LNCAP (cell line): ENCODE data around the gene RAB11FIP3.

Source experiments
- TF ChIP-seq, protein P1 (sequence below): fragments of 450-650 bp; IDR thresholded peaks from 2 replicates; pipeline ENCODE4 v1.5.1; 2017; ENCODE audit warnings: mild to moderate bottlenecking

The RAB11FIP3 gene

DNA sequence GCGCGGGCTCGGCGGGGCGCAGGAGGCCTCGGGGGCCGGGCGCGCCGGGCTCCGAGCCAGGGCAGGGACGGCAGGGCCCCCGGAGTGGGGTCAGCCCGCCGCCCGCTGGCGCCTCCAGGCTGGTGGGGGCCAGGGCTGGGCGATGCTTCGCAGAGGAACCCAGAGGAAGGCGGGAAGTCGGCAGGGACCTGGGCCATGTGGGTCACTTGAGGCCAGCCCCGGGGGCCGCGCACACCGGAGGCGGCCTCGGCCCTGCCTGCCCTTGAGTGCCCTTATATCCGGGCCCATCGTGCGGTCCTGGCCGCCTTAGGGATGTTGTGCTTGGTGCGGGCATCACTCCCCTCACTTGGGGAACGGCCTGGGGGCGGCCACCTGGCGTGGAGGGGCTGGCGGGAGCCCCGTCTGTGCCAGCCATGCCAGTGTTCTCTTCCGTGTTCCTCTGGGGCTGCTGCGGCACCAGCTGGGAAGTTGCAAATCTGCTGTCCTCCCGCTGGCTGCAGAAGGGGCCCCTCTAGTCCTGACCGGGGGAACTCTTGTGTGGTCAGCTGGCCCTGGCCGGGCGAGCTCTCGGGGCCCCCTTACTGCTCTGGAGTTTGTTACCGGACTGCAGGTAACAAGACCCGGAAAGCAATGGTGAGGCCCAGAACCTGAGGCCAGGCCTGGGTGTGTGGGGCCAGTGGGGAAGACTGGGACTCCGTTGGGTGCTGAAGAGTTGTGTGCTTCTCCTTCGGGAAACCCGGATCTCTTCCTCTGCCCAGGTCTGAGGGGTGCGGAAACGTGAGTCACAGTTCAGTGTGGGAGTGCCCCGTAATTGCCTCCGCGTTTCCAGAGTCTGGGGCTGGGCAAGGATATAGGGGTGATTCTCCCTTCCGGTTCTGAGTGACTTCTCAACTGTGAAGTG is 102.9 kb downstream of the RAB11FIP3 start:
- TF ChIP-seq, protein P1, sequence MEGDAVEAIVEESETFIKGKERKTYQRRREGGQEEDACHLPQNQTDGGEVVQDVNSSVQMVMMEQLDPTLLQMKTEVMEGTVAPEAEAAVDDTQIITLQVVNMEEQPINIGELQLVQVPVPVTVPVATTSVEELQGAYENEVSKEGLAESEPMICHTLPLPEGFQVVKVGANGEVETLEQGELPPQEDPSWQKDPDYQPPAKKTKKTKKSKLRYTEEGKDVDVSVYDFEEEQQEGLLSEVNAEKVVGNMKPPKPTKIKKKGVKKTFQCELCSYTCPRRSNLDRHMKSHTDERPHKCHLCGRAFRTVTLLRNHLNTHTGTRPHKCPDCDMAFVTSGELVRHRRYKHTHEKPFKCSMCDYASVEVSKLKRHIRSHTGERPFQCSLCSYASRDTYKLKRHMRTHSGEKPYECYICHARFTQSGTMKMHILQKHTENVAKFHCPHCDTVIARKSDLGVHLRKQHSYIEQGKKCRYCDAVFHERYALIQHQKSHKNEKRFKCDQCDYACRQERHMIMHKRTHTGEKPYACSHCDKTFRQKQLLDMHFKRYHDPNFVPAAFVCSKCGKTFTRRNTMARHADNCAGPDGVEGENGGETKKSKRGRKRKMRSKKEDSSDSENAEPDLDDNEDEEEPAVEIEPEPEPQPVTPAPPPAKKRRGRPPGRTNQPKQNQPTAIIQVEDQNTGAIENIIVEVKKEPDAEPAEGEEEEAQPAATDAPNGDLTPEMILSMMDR: no peak

DNA sequence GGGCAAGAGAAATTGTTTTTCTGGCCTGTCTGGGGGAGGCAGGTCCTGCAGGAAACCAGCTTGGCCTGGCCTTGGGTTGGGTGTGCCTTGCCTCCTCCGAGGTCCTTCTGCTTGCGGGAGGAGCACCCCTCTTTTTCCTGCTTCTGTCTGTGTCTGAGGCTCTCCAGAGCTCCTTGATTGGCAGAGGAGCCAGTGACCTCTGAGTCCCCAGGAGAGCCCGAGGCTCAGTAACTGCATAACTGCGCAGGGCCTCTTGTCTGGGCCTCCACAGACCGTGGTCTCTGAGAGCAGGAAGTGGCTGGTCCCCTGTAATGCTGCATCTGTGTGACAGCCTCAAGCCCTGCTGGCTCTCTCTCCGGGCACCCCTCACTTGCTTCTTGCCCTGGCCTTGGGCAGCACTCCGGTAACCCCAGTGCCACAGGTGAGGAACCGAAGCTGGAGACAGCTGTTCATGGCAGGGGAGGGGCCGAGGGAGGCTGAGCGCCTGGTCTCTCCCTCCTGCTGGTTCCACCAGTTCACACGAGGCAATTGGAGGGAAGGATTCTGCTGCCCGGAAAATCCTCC is 103.6 kb downstream of the RAB11FIP3 start:
- TF ChIP-seq, protein P1: no peak

DNA sequence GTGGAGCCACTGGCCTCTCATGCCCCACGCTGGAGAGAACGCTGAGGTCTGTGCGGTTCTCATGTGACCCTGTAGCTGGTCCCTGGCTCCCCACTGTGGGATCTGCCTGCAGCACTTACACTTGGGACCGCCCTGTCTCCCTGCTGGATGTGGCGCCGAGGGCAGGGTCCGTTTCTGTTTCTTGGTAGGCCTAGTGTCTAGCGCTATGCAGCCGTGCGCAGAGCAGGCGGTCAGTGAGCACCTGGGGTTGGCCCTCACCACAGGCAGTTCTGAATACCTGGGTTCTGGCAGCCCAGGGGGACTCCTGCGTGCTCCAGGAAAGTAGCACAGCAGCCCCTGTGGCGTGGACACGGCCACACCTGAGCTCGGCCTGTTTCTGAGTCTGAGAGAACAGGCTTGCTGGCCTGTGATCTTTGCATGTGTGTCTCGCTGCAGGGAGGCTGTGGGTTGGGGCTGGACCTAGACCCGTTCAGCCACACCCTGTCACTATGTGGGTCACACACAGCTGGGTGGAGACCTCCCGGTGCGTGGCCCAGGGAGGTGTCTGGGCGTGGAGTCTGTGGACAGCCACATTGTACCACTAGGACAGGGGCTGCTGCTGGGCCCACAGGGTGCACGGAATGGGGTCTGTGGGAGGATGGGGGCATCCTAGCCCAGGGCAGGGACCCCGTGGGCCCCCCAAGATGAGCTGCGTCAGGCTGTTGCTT is 104.8 kb downstream of the RAB11FIP3 start:
- TF ChIP-seq, protein P1: no peak

DNA sequence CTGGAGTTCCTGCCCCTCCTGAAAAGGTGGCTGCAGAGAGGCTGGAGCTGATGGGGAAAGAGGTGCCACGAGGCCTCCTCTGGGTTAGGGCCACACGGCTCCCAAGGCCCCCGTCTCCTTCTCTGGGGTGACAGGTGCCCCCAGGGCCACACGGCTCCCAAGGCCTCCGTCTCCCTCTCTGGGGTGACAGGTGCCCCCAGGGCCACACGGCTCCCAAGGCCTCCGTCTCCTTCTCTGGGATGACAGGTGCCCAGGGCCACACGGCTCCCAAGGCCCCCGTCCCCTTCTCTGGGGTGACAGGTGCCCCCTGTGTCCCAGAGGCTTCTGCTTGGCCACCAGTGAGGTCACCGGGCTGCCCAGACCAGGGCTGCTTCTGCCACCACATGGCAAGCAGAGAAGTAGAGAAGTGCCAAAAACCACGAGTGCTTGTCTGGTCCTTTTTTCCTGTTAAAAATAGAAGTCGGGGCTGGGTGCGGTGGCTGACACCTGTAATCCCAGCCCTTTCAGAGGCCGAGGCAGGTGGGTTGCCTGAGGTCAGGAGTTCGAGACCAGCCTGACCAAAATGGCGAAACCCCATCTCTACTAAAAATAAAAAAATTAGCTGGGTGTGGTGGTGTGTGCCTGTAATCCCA is 106.2 kb downstream of the RAB11FIP3 start:
- TF ChIP-seq, protein P1: no peak

DNA sequence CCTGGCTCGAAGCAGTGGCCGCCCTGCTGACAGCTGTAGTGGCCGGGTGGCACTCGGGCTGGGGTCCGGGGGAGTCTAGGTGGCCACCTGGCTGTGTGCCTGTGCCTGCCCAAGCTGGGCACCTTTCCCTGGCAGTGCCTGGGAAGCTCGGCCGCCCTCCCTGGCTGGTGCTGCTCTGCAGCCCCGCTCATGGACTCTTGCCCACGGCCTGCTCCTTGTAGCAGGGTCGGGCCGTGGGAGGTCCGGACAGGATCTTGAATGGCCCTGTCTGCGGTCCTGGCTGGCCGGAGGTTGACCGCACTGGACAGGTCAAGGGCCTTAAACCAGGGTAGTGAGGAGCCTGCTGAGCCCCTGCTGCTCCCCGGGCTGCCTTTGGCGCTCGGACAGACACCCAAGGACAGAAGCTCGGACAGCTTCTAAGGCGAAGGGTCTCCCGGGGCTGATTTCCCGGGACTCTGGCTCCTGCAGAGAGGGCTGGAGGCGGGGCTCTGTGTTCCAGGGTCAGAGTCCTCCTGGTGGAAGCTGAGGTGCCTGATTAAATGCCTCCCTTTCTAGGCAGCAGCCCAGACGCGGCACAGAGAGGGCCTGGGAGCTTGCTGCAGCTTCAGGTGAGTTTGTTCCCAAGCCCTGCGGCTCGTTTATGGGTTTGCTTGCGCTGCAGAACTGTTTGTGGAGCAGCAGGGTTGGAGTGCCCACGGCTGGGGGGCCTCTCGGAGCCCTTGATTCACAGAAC is 108.1 kb downstream of the RAB11FIP3 start:
- TF ChIP-seq, protein P1: no peak

DNA sequence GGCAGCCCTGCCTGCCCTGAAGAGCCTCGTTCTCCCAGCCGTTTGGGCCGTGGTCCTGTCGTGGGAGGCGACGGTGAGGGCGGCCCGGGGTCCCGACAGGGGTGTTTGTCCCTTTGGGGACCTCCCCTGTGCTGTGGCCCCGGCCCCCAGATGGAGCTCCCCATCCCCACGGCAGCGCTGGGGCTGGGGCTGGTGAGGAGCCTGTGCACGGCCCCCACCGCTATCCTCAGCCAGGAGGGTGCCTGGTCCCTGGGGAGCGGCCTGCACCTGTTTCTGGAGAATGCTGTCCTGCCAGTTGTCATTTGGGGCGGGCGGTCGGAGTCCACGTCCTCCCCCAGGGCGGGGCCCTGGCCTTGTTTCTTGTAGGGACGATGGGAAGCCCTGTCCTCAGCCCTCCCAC is 108.7 kb downstream of the RAB11FIP3 start:
- TF ChIP-seq, protein P1: no peak
